HG03139 (cell line): ENCODE data around the gene LRRC8E.
"Not testable (repeated sequence)": the region's sequence is repeated elsewhere in the genome, so short reads cannot be mapped to it uniquely, and the experiment has no call there.

Experiments used
- ATAC-seq: cut with Tn5 transposase; IDR thresholded peaks from one replicate; pipeline ENCODE4 v1.9.1; 2021; ENCODE audit not compliant: unreplicated experiment

LRRC8E gene

GRCh38 chr19:7883796-7884570 is 4.3 kb upstream of the LRRC8E start:
- ATAC-seq, result no peak

GRCh38 chr19:7885818-7886217 is 2.5 kb upstream of the LRRC8E start:
- no peak for ATAC-seq

GRCh38 chr19:7887408-7888144 is 734 bp upstream of the LRRC8E start:
- no peak for ATAC-seq

- ATAC-seq, result no peak
Measured at GRCh38 chr19:7888826-7889217, 512 bp downstream of the LRRC8E start.

GRCh38 chr19:7893362-7894101 is 5.2 kb downstream of the LRRC8E start:
- ATAC-seq, result not testable (repeated sequence)

GRCh38 chr19:7894612-7895309 is 6.5 kb downstream of the LRRC8E start:
- no peak for ATAC-seq

- ATAC-seq, result no peak
Measured at GRCh38 chr19:7895565-7895964, 7.3 kb downstream of the LRRC8E start.

- ATAC-seq, result no peak
Measured at GRCh38 chr19:7897292-7897691, 9.0 kb downstream of the LRRC8E start.

GRCh38 chr19:7898967-7899366 is 10.7 kb downstream of the LRRC8E start:
- ATAC-seq, result no peak

GRCh38 chr19:7899751-7900378 is 11.6 kb downstream of the LRRC8E start:
- no peak for ATAC-seq

GRCh38 chr19:7900401-7900870 is 12.1 kb downstream of the LRRC8E start:
- ATAC-seq, result no peak

GRCh38 chr19:7900931-7901330 is 12.6 kb downstream of the LRRC8E start:
- no peak for ATAC-seq

- ATAC-seq, result no peak
Measured at GRCh38 chr19:7901337-7901736, 13.0 kb downstream of the LRRC8E start.

- no peak for ATAC-seq
Measured at GRCh38 chr19:7902796-7903243, 14.5 kb downstream of the LRRC8E start.

- ATAC-seq, result peak; percentile 82
Measured at GRCh38 chr19:7903244-7904073, 15.1 kb downstream of the LRRC8E start, which contains the start of gene MAP2K7. TSS of gene MAP2K7 (plus strand) at chr19:7903877. CDS start at chr19:7903945, 68 bp downstream.

GRCh38 chr19:7904074-7905020 is 16.0 kb downstream of the LRRC8E start:
- peak; percentile 14 for ATAC-seq

- ATAC-seq, result no peak
Measured at GRCh38 chr19:7905268-7905667, 17.0 kb downstream of the LRRC8E start.

- ATAC-seq, result no peak
Measured at GRCh38 chr19:7905859-7906258, 17.5 kb downstream of the LRRC8E start.
